Muscle layer of duodenum (tissue), 2 donors: ENCODE results near the gene YIF1A.
A peak's percentile ranks its signal among the peaks of the same experiment; 100 is the strongest.
"Not testable (repeated sequence)": the region's sequence is repeated elsewhere in the genome, so short reads cannot be mapped to it uniquely, and the experiment has no call there.

Experiments
- H3K27ac ChIP-seq: one replicate; pipeline ENCODE4 v1.7.0; 2013; ENCODE audit warnings: mild to moderate bottlenecking, low read length
- H3K27me3 ChIP-seq: one replicate; pipeline ENCODE4 v1.7.0; 2013; ENCODE audit warnings: low read depth, mild to moderate bottlenecking, control low read depth, low read length
- H3K36me3 ChIP-seq, 2 donors: one replicate each; pipeline ENCODE4 v1.7.0; 2013; ENCODE audit warnings: low read length in 2 of 2, control low read depth in 1 of 2, mild to moderate bottlenecking in 1 of 2; ENCODE audit not compliant: insufficient read depth in 2 of 2, control insufficient read depth in 1 of 2
- H3K4me1 ChIP-seq, 2 donors: one replicate each; pipeline ENCODE4 v1.7.0; 2013; ENCODE audit warnings: low read length in 2 of 2, mild to moderate bottlenecking in 2 of 2, control low read depth in 1 of 2, moderate library complexity in 1 of 2; ENCODE audit not compliant: insufficient read depth in 2 of 2, control insufficient read depth in 1 of 2
- H3K4me3 ChIP-seq, 2 donors: one replicate each; pipeline ENCODE4 v1.7.0; 2013; ENCODE audit warnings: low read length in 2 of 2, low read depth in 1 of 2, mild to moderate bottlenecking in 1 of 2
- H3K9me3 ChIP-seq, 2 donors: one replicate each; pipeline ENCODE4 v1.7.0; 2013; ENCODE audit warnings: low read length in 2 of 2, control low read depth in 1 of 2, mild to moderate bottlenecking in 1 of 2; ENCODE audit not compliant: control insufficient read depth in 1 of 2
- donor health status: healthy.

The YIF1A gene

GRCh38 chr11:66322732-66323427 is 33.9 kb upstream of the YIF1A start:
- H3K27me3 ChIP-seq: no peaks in the 10 kb centered on the region
- H3K4me3 ChIP-seq: no peak overlapping the region
- H3K9me3 ChIP-seq: no peaks in the 10 kb centered on the region
- peaks cover 8 to 30% of the 10 kb centered on the region in 2 donors for H3K4me1 ChIP-seq
- H3K27ac ChIP-seq: no peak overlapping the region
- H3K36me3 ChIP-seq: no peaks in the 10 kb centered on the region

- no peaks in the 10 kb centered on the region for H3K27me3 ChIP-seq
- no peaks in the 10 kb centered on the region for H3K9me3 ChIP-seq
- no peaks in the 10 kb centered on the region for H3K36me3 ChIP-seq
- H3K27ac ChIP-seq: no peak overlapping the region
- no peak overlapping the region for H3K4me3 ChIP-seq
- H3K4me1 ChIP-seq: peaks cover 13 to 33% of the 10 kb centered on the region in 2 donors
Measured at GRCh38 chr11:66321606-66322005, 32.7 kb upstream of the YIF1A start.

GRCh38 chr11:66320748-66321147 is 31.8 kb upstream of the YIF1A start:
- H3K27ac ChIP-seq, H3K9me3 ChIP-seq, H3K36me3 ChIP-seq, H3K4me3 ChIP-seq, H3K27me3 ChIP-seq: not testable (repeated sequence)
- peaks cover 13 to 38% of the 10 kb centered on the region in 2 donors for H3K4me1 ChIP-seq

- not testable (repeated sequence) for H3K27me3 ChIP-seq, H3K4me3 ChIP-seq, H3K27ac ChIP-seq, H3K9me3 ChIP-seq, H3K36me3 ChIP-seq
- peaks cover 13 to 42% of the 10 kb centered on the region in 2 donors for H3K4me1 ChIP-seq
Measured at GRCh38 chr11:66320289-66320688, 31.3 kb upstream of the YIF1A start.

- H3K9me3 ChIP-seq: no peaks in the 10 kb centered on the region
- no peaks in the 10 kb centered on the region for H3K36me3 ChIP-seq
- no peaks in the 10 kb centered on the region for H3K27me3 ChIP-seq
- no peak overlapping the region for H3K27ac ChIP-seq
- H3K4me3 ChIP-seq: no peak overlapping the region
- H3K4me1 ChIP-seq: peaks cover 10 to 59% of the 10 kb centered on the region in 2 donors
Measured at GRCh38 chr11:66318600-66318970, 29.6 kb upstream of the YIF1A start.

- H3K27ac ChIP-seq: no peak overlapping the region
- no peaks in the 10 kb centered on the region for H3K27me3 ChIP-seq
- no peaks in the 10 kb centered on the region for H3K36me3 ChIP-seq
- no peaks in the 10 kb centered on the region for H3K9me3 ChIP-seq
- peaks cover 10 to 66% of the 10 kb centered on the region in 2 donors for H3K4me1 ChIP-seq
- H3K4me3 ChIP-seq: peak overlapping the region; percentile 21 to 73
Measured at GRCh38 chr11:66317723-66318599, 29.0 kb upstream of the YIF1A start.

GRCh38 chr11:66317322-66317722 is 28.4 kb upstream of the YIF1A start:
- Histone ChIP-seq H3K4me1 (peaks cover 10 to 67% of the 10 kb centered on the region in 2 donors), H3K27ac (no peak overlapping the region)

GRCh38 chr11:66316849-66317251 is 27.9 kb upstream of the YIF1A start, which contains the start of gene CD248:
Gene CD248, minus strand, starts transcription at chr11:66317044. Its CDS starts 17 bp downstream, at chr11:66317027.
- H3K27me3 ChIP-seq: no peaks in the 10 kb centered on the region
- H3K27ac ChIP-seq: no peak within 1 kb of the TSS
- no peaks in the 10 kb centered on the region for H3K36me3 ChIP-seq
- H3K9me3 ChIP-seq: no peaks in the 10 kb centered on the region
- H3K4me1 ChIP-seq: peaks cover 10 to 65% of the 10 kb centered on the region in 2 donors
- H3K4me3 ChIP-seq: peak within 1 kb of the TSS; percentile 65 to 73

More at GRCh38 chr11:66317322-66317722, 28.4 kb upstream of the YIF1A start:
- no peaks in the 10 kb centered on the region for H3K27me3 ChIP-seq
- H3K9me3 ChIP-seq: no peaks in the 10 kb centered on the region
- no peaks in the 10 kb centered on the region for H3K36me3 ChIP-seq
- H3K4me3 ChIP-seq: peak overlapping the region; percentile 21 to 73

- Histone ChIP-seq H3K27ac (no peak overlapping the region), H3K9me3 (no peaks in the 10 kb centered on the region), H3K4me3 (peak overlapping the region; percentile 65 to 73), H3K4me1 (peaks cover 10 to 69% of the 10 kb centered on the region in 2 donors), H3K36me3 (no peaks in the 10 kb centered on the region), H3K27me3 (no peaks in the 10 kb centered on the region)
Measured at GRCh38 chr11:66315921-66316811, 27.2 kb upstream of the YIF1A start.

GRCh38 chr11:66315498-66315885 is 26.5 kb upstream of the YIF1A start:
- Histone ChIP-seq H3K36me3 (no peaks in the 10 kb centered on the region), H3K4me3 (peak overlapping the region; percentile 65 to 73), H3K9me3 (no peaks in the 10 kb centered on the region), H3K27me3 (no peaks in the 10 kb centered on the region), H3K27ac (no peak overlapping the region), H3K4me1 (peaks cover 10 to 69% of the 10 kb centered on the region in 2 donors)
